Right kidney (tissue), 1 donor: ENCODE results near the gene DCLK2.

Experiments used
- DNase-seq: peaks from one replicate; pipeline ENCODE4 v3.0.0-alpha.2; 2016

Gene DCLK2

DNA sequence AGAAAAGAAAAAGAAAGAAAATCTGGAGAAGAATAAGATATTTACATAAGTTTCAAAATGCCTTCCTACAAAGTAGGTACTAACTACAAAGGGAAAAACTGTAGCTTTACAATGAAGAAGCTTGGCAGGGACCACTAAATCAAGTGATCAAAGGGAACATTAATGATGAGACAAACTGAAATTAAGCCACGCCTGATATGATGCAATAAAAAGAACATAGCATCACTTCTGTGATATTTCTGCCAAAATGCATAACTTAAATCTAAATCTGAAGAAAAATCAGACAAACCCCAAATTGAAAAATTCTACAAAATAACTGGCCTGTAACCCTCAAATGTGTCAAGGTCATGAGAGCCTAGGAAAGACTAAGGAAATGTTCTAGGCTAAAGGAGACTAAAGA, 8.9 kb upstream of the DCLK2 start:
- DNase-seq = no peak

DNA sequence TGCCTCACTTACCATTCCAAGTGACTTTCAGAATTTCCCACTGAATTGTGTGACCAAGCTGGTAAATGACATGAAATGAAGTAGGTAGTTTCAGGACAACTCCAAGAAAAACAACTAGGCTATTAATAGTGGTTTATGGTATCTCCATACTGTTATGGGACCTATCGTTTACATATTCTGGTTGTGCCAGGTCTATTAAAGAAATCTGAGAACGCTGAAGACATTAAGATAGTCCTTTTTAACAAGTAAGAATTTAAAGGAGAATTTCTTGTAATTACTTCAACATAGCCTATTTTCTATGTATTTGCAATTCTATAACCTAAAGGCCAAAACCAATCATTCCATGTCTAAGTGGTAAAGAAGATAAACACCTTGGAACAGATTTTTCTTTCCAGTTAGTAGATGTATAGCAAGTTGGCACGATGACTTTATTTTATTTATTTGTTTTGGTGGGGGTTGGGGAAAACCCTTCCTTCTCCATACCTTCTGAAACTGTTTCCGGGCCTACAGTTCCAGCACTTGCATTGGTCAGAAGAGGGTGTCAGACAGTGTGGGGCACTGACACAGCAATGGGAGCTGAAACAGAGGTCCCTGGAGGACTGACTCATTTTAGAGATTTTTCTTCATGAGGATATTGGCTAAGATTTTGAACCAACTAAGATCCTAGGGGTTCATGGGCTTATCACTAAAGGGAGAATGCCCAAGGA, 7.6 kb upstream of the DCLK2 start:
- no peak for DNase-seq

- no peak for DNase-seq
These were observed 5.8 kb upstream of the DCLK2 start for GRCh38 chr4:150072471-150072870.

DNA sequence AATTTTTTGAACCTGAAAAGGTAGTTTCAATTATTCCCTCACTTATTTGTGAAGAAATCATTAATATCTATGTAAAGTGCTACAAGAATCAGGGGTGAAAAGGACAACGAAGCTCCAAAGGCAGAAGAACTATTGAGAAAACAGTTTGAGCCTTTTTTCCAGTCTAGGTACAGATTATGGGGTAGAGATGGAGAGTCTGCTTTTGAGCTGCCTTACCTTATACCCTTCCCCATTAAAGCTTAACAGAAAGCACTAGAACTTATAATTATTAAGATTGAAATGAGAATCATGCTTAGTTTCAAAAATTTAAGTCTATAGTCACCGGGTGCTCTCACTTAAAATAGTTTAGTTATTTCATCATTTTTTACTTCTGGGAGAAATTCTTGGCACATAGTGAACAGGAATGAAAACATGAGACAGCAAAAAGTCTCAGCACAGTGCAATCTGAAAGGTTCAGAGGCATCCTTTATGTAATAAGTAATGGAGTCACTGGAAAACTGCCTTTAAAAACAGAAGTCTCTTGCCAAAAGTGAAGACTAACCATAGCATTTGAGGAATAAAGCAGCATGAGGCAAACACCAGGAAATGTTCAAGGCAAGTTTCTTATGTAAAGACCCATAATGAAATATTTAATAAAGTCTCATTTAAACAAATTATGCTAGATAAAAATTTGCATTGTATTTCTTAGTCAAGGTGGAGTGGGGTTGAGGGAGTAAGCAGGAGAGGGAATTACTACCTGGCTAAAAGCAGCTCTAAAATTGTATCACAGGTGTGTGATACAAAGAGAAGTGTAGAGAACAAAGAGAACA, 5.1 kb upstream of the DCLK2 start:
- DNase-seq = no peak

DNA sequence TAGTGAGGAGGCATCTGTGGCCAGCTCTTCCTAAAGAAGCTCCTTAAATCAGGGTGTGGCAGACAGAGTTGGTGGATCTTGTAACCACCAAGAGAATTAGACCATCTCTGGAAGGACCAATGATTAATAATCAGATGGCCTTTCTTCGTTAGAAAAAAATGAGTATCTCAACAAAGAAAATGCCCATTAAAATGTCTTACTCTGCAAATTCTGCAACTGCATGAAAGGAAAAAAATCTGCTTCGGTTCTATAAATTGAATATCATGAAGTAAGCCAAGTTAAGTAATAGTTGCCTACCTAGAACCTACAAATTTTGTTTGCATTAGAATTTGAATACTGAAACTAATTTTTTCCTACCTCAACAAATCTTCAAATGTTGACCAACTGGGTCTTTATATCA, 4.2 kb upstream of the DCLK2 start:
- DNase-seq = no peak

- peak; percentile 83 for DNase-seq
These were observed 385 bp downstream of the DCLK2 start for GRCh38 chr4:150078579-150079080.

DNA sequence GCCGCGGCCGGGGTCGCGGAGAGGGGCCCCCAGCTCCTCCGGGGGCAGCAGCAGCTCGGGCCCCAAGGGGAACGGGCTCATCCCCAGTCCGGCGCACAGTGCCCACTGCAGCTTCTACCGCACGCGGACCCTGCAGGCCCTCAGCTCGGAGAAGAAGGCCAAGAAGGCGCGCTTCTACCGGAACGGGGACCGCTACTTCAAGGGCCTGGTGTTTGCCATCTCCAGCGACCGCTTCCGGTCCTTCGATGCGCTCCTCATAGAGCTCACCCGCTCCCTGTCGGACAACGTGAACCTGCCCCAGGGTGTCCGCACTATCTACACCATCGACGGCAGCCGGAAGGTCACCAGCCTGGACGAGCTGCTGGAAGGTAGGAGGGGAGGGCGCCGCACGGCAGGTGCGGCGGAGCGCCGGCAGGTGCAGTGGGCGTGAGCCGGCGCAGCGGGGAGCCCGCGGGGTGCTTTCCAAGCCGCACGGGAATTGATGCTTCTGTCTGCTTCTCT, 886 bp downstream of the DCLK2 start:
- peak; percentile 84 for DNase-seq

DNA sequence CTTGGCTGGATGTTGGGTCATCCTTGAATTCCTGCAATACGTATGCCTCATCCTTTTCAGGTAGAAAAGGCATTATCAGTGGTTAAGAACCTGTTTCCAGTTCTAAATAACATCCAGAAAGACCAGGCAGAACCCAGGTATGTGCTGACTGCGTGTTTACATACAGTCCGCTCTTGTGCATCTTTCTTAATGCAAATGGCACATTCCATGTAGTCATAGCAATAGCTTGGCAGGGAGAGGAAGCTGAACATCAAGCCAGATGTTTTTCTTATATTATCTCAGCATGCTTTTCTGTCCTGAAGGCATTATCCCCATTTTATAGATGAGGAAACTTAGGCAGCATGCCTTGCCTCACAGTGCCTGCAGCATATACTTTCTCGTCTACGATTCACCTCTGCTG, 2.1 kb downstream of the DCLK2 start:
- no peak for DNase-seq

GRCh38 chr4:150080875-150081274, 2.6 kb downstream of the DCLK2 start:
- DNase-seq = no peak

GRCh38 chr4:150082241-150082640, 4.0 kb downstream of the DCLK2 start:
- no peak for DNase-seq

- DNase-seq = no peak
These were observed 8.8 kb downstream of the DCLK2 start for GRCh38 chr4:150087006-150087405.

GRCh38 chr4:150089732-150090131, 11.5 kb downstream of the DCLK2 start:
- no peak for DNase-seq

DNA sequence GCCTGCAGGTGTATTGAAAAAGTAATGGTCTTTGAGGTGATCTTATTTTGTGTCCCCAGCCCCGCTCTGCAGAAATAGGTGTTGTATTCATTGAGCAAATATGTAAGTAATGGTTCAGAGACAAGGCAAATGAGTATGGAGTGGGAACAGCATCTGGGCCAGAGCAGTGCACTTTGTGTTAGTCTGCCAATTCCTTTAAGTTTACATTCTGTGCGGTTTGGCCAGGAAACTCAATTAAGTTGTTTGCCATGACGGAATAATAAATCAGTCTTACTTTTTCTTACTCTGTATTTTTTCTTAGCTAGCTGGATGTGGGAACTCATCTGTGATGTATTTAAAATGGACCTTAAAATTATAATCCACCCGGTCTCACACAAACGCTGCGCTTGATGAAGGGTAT, 12.6 kb downstream of the DCLK2 start:
- no peak for DNase-seq

- no peak for DNase-seq
These were observed 16.4 kb downstream of the DCLK2 start for GRCh38 chr4:150094676-150095075.

DNA sequence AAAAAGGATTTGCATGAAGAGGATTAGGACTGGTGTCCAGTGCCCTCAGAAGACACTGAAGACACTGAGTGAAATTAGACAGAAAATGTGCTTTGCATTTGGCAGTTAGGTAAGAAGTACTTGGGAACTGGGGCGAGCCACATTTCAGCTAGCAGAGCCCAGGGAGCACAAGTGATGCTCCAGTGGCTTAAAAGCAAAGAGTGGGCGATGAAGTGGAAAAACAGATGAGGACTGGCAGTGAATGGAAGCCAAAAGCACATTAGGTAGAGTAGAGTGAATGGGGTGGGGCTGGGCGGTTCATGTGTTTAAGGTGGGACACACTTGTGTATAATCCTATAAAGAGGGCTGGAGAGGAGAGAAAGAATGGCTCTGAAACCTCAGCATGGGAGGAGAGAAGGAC, 18.4 kb downstream of the DCLK2 start:
- no peak for DNase-seq

DNA sequence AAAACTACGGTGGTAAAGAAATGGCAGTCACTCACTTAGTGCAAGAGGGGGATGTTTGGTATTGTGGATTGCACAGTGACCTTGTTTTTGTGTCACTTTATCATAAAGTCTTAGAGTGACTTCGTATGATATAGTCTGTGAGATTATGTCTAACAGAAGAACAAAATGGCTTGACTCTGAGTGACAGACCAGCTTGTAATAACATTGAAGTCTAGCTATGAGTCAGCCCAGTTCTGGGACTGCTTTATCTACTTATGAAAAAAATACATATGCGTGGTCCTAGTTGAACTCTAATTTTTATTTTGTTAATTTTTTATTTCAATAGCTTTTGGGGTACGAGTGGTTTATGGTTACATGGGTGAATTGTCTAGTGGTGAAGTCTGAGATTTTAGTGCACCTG, 20.0 kb downstream of the DCLK2 start:
- no peak for DNase-seq

GRCh38 chr4:150104404-150105027, 26.3 kb downstream of the DCLK2 start:
- DNase-seq = no peak

- no peak for DNase-seq
These were observed 28.6 kb downstream of the DCLK2 start for GRCh38 chr4:150106886-150107285.

DNA sequence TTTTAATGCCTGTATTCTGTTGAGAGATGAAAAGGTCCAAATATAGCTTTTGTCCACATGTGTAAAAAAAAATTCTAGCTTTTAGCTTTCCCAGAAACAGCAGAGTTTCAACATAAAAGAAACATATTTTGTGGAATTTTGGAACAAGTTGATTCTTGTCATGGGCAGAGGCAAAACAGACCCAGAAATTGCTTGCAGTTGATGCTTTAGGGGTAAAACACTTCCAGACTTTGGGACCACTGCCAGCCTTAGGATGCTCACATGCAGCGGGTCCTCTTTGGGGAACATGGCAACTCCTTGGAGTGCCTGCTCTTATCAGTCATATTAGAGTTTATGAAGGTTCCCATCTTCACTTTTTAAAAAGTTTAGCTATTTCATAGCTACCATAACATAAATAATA, 30.4 kb downstream of the DCLK2 start:
- no peak for DNase-seq

DNA sequence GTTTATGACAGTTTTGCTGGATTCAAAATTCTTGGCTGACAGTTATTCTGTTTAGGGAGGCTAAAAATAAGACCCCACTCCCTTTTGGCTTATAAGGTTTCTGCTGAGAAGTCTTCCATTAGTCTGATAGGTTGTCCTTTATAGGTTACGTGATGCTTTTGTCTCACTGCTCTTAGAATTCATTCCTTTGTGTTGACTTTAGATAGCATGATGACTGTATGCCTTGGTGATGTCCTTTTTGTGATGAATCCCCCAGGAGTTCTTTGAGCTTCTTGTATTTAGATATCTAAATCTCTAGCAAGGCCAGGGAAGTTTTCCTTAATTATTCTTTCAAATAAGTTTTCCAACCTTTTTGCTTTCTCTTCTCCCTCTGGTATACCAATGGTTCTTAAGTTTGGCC, 36.4 kb downstream of the DCLK2 start:
- DNase-seq = no peak

DNA sequence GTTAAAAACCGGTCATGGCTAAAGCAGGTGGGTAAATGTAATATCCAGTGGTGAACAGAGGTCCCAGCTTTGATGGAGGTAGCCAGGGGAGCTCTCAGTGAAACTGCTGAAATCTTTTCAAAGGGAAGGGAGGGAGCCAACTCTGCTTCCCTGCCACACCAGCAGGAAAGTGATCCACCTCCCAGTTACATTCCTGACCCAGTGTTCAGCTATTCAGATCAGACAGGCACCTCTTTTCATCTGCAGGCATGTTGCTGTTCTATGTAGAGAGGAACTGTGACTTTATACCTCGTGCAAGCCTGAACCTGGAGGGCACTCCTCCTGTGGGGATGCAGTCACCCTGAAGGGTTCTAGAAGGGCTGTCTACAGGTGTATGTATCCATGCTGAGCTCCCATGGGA, 37.6 kb downstream of the DCLK2 start:
- no peak for DNase-seq

DNA sequence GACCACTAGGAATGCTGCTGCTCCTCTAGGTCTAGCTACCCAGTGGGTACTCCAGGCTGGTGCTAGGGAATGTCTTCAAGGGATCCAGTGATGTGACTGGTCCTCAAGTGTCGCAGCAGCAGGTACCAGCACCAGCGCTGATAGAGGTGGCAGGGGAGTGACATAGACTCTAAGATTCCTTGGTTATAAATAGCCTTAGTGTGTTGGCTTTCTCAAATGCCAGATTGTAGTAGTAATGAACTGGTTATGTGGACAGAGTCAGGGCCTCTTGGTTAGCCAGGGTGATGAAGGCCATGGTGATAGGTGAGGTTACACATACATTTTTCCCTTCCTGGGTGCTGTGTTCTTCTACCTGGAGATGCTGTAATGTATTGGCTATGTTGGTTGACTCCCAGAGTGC, 38.3 kb downstream of the DCLK2 start:
- DNase-seq = no peak

DNA sequence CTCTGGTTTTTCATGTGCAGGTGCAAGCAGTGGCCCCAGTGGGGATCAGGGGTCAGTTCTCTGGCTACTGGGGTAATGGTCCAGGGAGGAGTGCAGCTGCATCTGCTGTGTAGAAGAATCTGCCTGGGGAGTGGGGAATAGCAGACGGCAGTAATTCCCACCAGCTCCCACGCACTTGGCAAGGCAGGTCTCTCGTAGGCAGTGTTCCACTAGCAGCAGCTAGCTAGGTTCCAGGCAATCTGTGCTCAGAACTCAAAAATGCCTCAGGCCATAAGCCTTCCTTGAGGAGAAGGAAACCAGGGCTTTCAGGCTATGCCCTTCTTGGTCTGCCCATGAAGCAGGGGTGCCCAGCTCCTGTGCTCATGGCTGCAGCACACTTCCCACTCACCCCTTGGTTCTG, 38.8 kb downstream of the DCLK2 start:
- no peak for DNase-seq
